Hepatocyte (in vitro differentiated cells): ENCODE measurements around the gene CNTNAP1. TPM values are rescaled to one million over a fixed set of nuclear protein-coding genes. Genes with fewer than 3 reads are reported as not detected.
"Not testable (repeated sequence)": the region's sequence is repeated elsewhere in the genome, so short reads cannot be mapped to it uniquely, and the experiment has no call there.

ENCODE experiments used
- DNase-seq: peaks from one replicate; pipeline ENCODE4 v3.0.0-alpha.2; 2016; ENCODE audit warnings: low spot score
- H2AFZ ChIP-seq: fragments of 200-600 bp; sonication (generic); 2 replicates; pipeline ENCODE4 v1.6.0; 2016; ENCODE audit warnings: antibody characterized with exemption, mild to moderate bottlenecking
- H3K27ac ChIP-seq: fragments of 200-600 bp; sonication (generic); 2 replicates; pipeline ENCODE4 v1.5.1; 2016; ENCODE audit warnings: mild to moderate bottlenecking
- H3K27me3 ChIP-seq: fragments of 200-600 bp; sonication (generic); 2 replicates; pipeline ENCODE4 v1.6.1; 2016
- H3K36me3 ChIP-seq: fragments of 200-600 bp; sonication (generic); replicated peaks from 2 replicates; pipeline ENCODE4 v1.5.1; 2016; ENCODE audit warnings: low read depth; ENCODE audit not compliant: insufficient read depth
- H3K4me1 ChIP-seq: fragments of 200-600 bp; sonication (generic); 2 replicates; pipeline ENCODE4 v1.5.1; 2016; ENCODE audit warnings: mild to moderate bottlenecking, moderate library complexity; ENCODE audit not compliant: insufficient read depth
- H3K4me2 ChIP-seq: fragments of 200-600 bp; sonication (generic); 2 replicates; pipeline ENCODE4 v1.6.0; 2016
- H3K4me3 ChIP-seq: fragments of 200-600 bp; sonication (generic); 2 replicates; pipeline ENCODE4 v1.5.1; 2016; ENCODE audit warnings: mild to moderate bottlenecking
- H3K79me2 ChIP-seq: fragments of 200-600 bp; sonication (generic); 2 replicates; pipeline ENCODE4 v1.6.0; 2017; ENCODE audit warnings: mild to moderate bottlenecking
- H3K9me2 ChIP-seq: fragments of 200-600 bp; sonication (generic); replicated peaks from 2 replicates; pipeline ENCODE4 v1.6.0; 2017; ENCODE audit warnings: mild to moderate bottlenecking; ENCODE audit not compliant: insufficient read depth
- H3K9me3 ChIP-seq: fragments of 200-600 bp; sonication (generic); 2 replicates; pipeline ENCODE4 v1.5.1; 2016; ENCODE audit warnings: low read depth, mild to moderate bottlenecking
- H4K20me1 ChIP-seq: fragments of 200-600 bp; sonication (generic); 2 replicates; pipeline ENCODE4 v1.6.0; 2016; ENCODE audit warnings: mild to moderate bottlenecking; ENCODE audit not compliant: insufficient read depth, poor library complexity, severe bottlenecking
- CTCF ChIP-seq: fragments of 200-600 bp; sonication (generic); IDR thresholded peaks from 2 replicates; pipeline ENCODE4 v1.5.1; 2016; ENCODE audit warnings: antibody characterized with exemption, mild to moderate bottlenecking; ENCODE audit not compliant: poor library complexity
- EZH2 ChIP-seq: fragments of 200-600 bp; sonication (generic); IDR thresholded peaks from 2 replicates; pipeline ENCODE4 v1.6.1; 2016; ENCODE audit warnings: antibody characterized with exemption, mild to moderate bottlenecking, borderline replicate concordance
- EZH2phosphoT487 ChIP-seq: fragments of 200-600 bp; sonication (generic); IDR thresholded peaks from one replicate; pipeline ENCODE4 v1.6.1; 2018; ENCODE audit warnings: antibody characterized with exemption, mild to moderate bottlenecking, low read depth, moderate library complexity; ENCODE audit not compliant: unreplicated experiment, severe bottlenecking
- WGBS: methylation state at CpG from one replicate; pipeline ENCODE4 v1.1.6; 2016; ENCODE audit warnings: low lambda C conversion rate; ENCODE audit errors: missing lambda C conversion rate; 5-methylcytosine and 5-hydroxymethylcytosine counted together
- polyA plus RNA-seq: library from polyadenylated mRNA; unstranded; fragments of >200 nt; fragmentation: Nextera tagmentation; extraction: Ambion mirVana; gene quantifications from 2 replicates; pipeline ENCODE4 v1.2.1, GENCODE V29; 2016
- total RNA-seq: library from RNA; depleted of rRNA; stranded (reverse); fragments of >200 nt; gene quantifications from 2 replicates; pipeline ENCODE4 v1.2.3, GENCODE V29; 2014

The CNTNAP1 gene
- total and polyA plus RNA-seq, 2 experiments from 2014 or later: 2.6 to 4.4 TPM

DNA sequence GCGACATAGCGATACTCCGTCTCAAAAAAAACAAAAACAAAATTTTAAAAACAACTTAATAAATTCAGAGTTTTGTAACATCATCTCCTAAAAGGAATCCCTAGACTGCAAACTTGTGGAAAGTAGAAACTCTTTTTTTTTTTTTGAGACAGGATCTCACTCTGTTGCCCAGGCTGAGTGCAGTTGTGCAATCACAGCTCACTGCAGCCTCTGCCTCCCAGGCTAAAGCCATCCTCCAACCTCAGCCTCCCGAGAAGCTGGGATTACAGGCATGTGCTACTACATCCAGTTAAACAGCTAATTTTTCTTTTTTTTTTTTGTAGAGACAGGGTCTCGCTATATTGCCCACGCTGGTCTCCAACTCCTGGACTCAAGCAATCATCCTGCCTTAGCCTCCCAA, 42.8 kb downstream of the CNTNAP1 start:
- WGBS: 99% methylated on average over 6 of the region's 6 CpGs
- no peaks in the 10 kb centered on the region for H3K4me1 ChIP-seq
- no peaks in the 10 kb centered on the region for H4K20me1 ChIP-seq
- H3K79me2 ChIP-seq: no peaks in the 10 kb centered on the region
- H3K9me2 ChIP-seq: no peaks in the 10 kb centered on the region
- H3K36me3 ChIP-seq: no peaks in the 10 kb centered on the region
- no peak overlapping the region for H2AFZ ChIP-seq
- H3K4me3 ChIP-seq: no peak overlapping the region
- DNase-seq: no peak
- TF ChIP-seq CTCF (no peak), EZH2 (no peak), EZH2phosphoT487 (no peak)
- H3K27me3 ChIP-seq: no peaks in the 10 kb centered on the region
- H3K9me3 ChIP-seq: no peaks in the 10 kb centered on the region
- no peak overlapping the region for H3K4me2 ChIP-seq
- no peak overlapping the region for H3K27ac ChIP-seq

- no peaks in the 10 kb centered on the region for H3K9me2 ChIP-seq
- peaks cover 48% of the 10 kb centered on the region for H3K79me2 ChIP-seq
- no peak overlapping the region for H2AFZ ChIP-seq
- H4K20me1 ChIP-seq: no peaks in the 10 kb centered on the region
- TF ChIP-seq EZH2 (no peak), CTCF (no peak), EZH2phosphoT487 (no peak)
- H3K4me3 ChIP-seq: no peak overlapping the region
- H3K27ac ChIP-seq: no peak overlapping the region
- H3K36me3 ChIP-seq: no peaks in the 10 kb centered on the region
- H3K9me3 ChIP-seq: no peaks in the 10 kb centered on the region
- WGBS: 86% methylated on average over 1 of the region's 1 CpG
- peaks cover 10% of the 10 kb centered on the region for H3K4me1 ChIP-seq
- no peak overlapping the region for H3K4me2 ChIP-seq
- DNase-seq: no peak
- H3K27me3 ChIP-seq: no peaks in the 10 kb centered on the region
These were observed 58.4 kb downstream of the CNTNAP1 start for GRCh38 chr17:42740699-42741098.

DNA sequence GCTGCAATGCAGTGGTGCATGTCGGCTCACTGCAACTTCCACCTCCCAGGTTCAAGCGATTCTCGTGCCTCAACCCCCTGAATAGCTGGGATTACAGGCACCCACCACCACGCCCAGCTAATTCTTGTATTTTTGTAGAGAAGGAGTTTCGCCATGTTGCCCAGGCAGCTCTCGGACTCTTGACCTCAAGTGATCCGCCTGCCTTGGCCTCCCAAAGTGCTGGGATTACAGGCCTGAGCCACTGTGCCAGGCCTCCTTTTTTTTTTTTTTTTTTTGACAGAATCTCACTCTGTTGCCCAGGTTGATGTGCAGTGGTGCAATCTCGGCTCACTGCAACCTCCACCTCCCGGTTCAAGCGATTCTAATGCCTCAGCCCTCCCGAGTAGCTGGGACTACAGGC, 60.6 kb downstream of the CNTNAP1 start:
- H3K9me3 ChIP-seq, H3K4me3 ChIP-seq, H4K20me1 ChIP-seq, H3K4me1 ChIP-seq, H3K27me3 ChIP-seq, H3K9me2 ChIP-seq, H3K36me3 ChIP-seq, H2AFZ ChIP-seq, H3K27ac ChIP-seq, DNase-seq: not testable (repeated sequence)
- WGBS: 94% methylated on average over 11 of the region's 11 CpGs
- Histone ChIP-seq H3K4me2 (peak overlapping the region; percentile 72), H3K79me2 (peaks cover 45% of the 10 kb centered on the region)

GRCh38 chr17:42743595-42744282, 61.4 kb downstream of the CNTNAP1 start:
- Histone ChIP-seq H3K27ac (peak overlapping the region; percentile 95), H3K4me1 (peaks cover 10% of the 10 kb centered on the region), H3K27me3 (no peaks in the 10 kb centered on the region), H2AFZ (peak overlapping the region; percentile 84), H3K9me3 (no peaks in the 10 kb centered on the region), H3K4me2 (peak overlapping the region; percentile 72), H3K4me3 (peak overlapping the region; percentile 41), H3K36me3 (no peaks in the 10 kb centered on the region), H4K20me1 (no peaks in the 10 kb centered on the region), H3K9me2 (no peaks in the 10 kb centered on the region), H3K79me2 (peaks cover 40% of the 10 kb centered on the region)
- DNase-seq: no peak
- peak; percentile 20 for TF ChIP-seq CTCF
- no peak for TF ChIP-seq EZH2
- WGBS: 59% methylated on average over 10 of the region's 10 CpGs
